HEK293T (cell line): ENCODE measurements around the gene EFNB3.

ENCODE experiments used
- CTCF ChIA-PET: fragments of 350-600 bp; formaldehyde crosslinking; extraction: SDS; loops from one replicate; lab custom pipeline; 2021; ENCODE audit warnings: antibody characterized with exemption, inconsistent platforms; lab: Yijun Ruan, JAX
- POLR2A ChIA-PET: fragments of 350-600 bp; formaldehyde crosslinking; extraction: SDS; loops from one replicate; lab custom pipeline; 2020; ENCODE audit warnings: antibody characterized with exemption, inconsistent platforms; lab: Yijun Ruan, JAX
- DNase-seq: peaks from one replicate; pipeline ENCODE4 v3.0.0; 2012; ENCODE audit warnings: mixed read lengths; ENCODE audit errors: extremely low spot score
- ARNT ChIP-seq: fragments of 450-650 bp; IDR thresholded peaks from 2 replicates; pipeline ENCODE4 v1.6.1; 2017; ENCODE audit warnings: mild to moderate bottlenecking
- BHLHE40 ChIP-seq: fragments of 450-650 bp; IDR thresholded peaks from 2 replicates; pipeline ENCODE4 v1.6.1; 2016; ENCODE audit warnings: mild to moderate bottlenecking, moderate library complexity, borderline replicate concordance
- CTBP1 ChIP-seq: fragments of 450-650 bp; IDR thresholded peaks from 2 replicates; pipeline ENCODE4 v1.6.1; 2016; ENCODE audit warnings: borderline replicate concordance
- ELF4 ChIP-seq: fragments of 450-650 bp; IDR thresholded peaks from 2 replicates; pipeline ENCODE4 v1.6.1; 2017; ENCODE audit warnings: antibody characterized with exemption
- FOXA1 ChIP-seq: fragments of 450-650 bp; IDR thresholded peaks from 2 replicates; pipeline ENCODE4 v1.6.1; 2016; ENCODE audit warnings: mild to moderate bottlenecking
- FOXK2 ChIP-seq: fragments of 450-650 bp; IDR thresholded peaks from 2 replicates; pipeline ENCODE4 v1.6.1; 2016; ENCODE audit warnings: mild to moderate bottlenecking
- FOXM1 ChIP-seq: fragments of 450-650 bp; IDR thresholded peaks from 2 replicates; pipeline ENCODE4 v1.6.1; 2017; ENCODE audit warnings: mild to moderate bottlenecking, borderline replicate concordance
- HDGF ChIP-seq: fragments of 450-650 bp; IDR thresholded peaks from 2 replicates; pipeline ENCODE4 v1.6.1; 2017; ENCODE audit warnings: antibody characterized with exemption, borderline replicate concordance
- L3MBTL2 ChIP-seq: fragments of 450-650 bp; conservative IDR thresholded peaks from 2 replicates; pipeline ENCODE4 v1.6.1; 2016; ENCODE audit warnings: mild to moderate bottlenecking
- LEF1 ChIP-seq: fragments of 450-650 bp; IDR thresholded peaks from 2 replicates; pipeline ENCODE4 v1.6.1; 2017; ENCODE audit warnings: mild to moderate bottlenecking, borderline replicate concordance
- NFRKB ChIP-seq: fragments of 450-650 bp; IDR thresholded peaks from 2 replicates; pipeline ENCODE4 v1.6.1; 2016; ENCODE audit warnings: mild to moderate bottlenecking, moderate library complexity
- SP1 ChIP-seq: fragments of 450-650 bp; IDR thresholded peaks from 2 replicates; pipeline ENCODE4 v1.6.1; 2017
- SUZ12 ChIP-seq: fragments of 450-650 bp; IDR thresholded peaks from 2 replicates; pipeline ENCODE4 v1.6.1; 2016; ENCODE audit warnings: mild to moderate bottlenecking
- TARDBP ChIP-seq: fragments of 450-650 bp; IDR thresholded peaks from 2 replicates; pipeline ENCODE4 v1.6.1; 2016
- ZNF384 ChIP-seq: fragments of 450-650 bp; IDR thresholded peaks from 2 replicates; pipeline ENCODE4 v1.6.1; 2016
- TF ChIP-seq, protein P1 (sequence below): fragments of 450-650 bp; IDR thresholded peaks from 2 replicates; pipeline ENCODE4 v1.6.1; 2016

EFNB3 gene, protein sequence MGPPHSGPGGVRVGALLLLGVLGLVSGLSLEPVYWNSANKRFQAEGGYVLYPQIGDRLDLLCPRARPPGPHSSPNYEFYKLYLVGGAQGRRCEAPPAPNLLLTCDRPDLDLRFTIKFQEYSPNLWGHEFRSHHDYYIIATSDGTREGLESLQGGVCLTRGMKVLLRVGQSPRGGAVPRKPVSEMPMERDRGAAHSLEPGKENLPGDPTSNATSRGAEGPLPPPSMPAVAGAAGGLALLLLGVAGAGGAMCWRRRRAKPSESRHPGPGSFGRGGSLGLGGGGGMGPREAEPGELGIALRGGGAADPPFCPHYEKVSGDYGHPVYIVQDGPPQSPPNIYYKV

DNA sequence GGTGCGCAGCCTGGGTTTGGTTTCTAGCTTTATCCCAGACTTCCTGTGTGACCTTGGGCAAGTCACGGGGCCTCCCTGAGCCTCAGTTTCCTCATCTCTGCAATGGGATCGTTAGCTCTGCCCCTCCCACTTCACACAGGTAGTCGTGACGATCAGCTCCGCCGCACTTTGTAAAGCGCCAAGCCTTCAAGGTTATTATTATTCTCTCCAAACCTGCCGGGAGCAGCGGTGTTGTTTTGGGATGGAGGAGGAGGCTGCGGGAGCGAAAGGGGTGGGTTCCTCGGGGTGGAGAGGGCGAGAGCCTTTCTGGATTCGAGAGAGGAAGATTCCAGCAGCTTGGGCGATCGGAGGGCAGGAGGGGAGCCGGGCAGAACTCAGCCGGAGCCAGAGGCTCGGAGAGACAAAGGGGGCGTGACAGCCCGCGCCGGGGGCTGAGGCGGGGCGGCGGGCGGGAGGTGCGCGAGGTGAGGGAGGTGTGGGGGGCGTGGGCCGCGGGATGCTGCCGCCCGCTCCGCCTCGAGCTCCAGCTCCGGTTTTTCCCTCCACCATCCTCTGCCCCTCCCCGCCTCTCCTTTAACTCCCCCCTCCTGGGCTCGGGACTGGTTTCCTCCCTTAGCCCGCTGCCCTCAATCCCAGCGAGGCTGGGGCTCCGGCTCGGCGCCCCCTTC is at the start of gene EFNB3:
TSS of gene EFNB3 (plus strand) at position 602 of the 668 bp plus-strand sequence. CDS start 397 bp downstream, outside the sequence.
- CTCF ChIA-PET, result interaction anchor here (1.0 to 4.1 kb wide), 4 partner anchors 13 to 72 kb away, joined by 3 to 15 read pairs (median 3); partner anchors contain the start of genes DNAH2, TP53 and WRAP53
- peak; percentile 75 for DNase-seq
- TF ChIP-seq FOXA1 (no peak), ZNF384 (no peak)
- TF ChIP-seq, protein P1, sequence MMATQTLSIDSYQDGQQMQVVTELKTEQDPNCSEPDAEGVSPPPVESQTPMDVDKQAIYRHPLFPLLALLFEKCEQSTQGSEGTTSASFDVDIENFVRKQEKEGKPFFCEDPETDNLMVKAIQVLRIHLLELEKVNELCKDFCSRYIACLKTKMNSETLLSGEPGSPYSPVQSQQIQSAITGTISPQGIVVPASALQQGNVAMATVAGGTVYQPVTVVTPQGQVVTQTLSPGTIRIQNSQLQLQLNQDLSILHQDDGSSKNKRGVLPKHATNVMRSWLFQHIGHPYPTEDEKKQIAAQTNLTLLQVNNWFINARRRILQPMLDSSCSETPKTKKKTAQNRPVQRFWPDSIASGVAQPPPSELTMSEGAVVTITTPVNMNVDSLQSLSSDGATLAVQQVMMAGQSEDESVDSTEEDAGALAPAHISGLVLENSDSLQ, result no peak
- POLR2A ChIA-PET, result interaction anchor here (0.6 to 9.0 kb wide), 5 partner anchors 8 to 77 kb away, joined by 3 to 100 read pairs (median 3); partner anchors contain the start of genes SAT2, TP53 and WRAP53

DNA sequence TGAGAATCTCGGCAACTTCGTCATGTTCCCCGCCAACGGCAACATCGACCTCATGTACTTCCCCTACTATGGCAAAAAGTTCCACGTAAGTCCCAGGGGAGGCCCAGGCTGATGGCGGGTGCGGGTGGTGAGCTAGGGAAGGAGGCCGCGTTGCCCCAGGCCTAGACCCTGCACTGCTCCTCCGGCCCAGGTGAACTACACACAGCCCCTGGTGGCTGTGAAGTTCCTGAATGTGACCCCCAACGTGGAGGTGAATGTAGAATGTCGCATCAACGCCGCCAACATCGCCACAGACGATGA is 49.5 kb upstream of the EFNB3 start:
- DNase-seq, result no peak
- CTCF ChIA-PET, result interaction anchor here (1.2 kb wide), 1 partner anchor 23 kb away, joined by 4 read pairs; no protein-coding TSS in a partner anchor
- TF ChIP-seq TARDBP (no peak), L3MBTL2 (no peak), SP1 (no peak), FOXM1 (no peak), ZNF384 (no peak), ARNT (no peak), FOXA1 (no peak), FOXK2 (no peak), NFRKB (no peak), CTBP1 (no peak), SUZ12 (no peak), HDGF (no peak)
- TF ChIP-seq, protein P1, result no peak
- POLR2A ChIA-PET, result interaction anchor here (1.4 to 10.6 kb wide), 2 partner anchors 31 to 71 kb away, joined by 5 to 143 read pairs; partner anchors contain the start of genes MPDU1, TP53 and WRAP53

DNA sequence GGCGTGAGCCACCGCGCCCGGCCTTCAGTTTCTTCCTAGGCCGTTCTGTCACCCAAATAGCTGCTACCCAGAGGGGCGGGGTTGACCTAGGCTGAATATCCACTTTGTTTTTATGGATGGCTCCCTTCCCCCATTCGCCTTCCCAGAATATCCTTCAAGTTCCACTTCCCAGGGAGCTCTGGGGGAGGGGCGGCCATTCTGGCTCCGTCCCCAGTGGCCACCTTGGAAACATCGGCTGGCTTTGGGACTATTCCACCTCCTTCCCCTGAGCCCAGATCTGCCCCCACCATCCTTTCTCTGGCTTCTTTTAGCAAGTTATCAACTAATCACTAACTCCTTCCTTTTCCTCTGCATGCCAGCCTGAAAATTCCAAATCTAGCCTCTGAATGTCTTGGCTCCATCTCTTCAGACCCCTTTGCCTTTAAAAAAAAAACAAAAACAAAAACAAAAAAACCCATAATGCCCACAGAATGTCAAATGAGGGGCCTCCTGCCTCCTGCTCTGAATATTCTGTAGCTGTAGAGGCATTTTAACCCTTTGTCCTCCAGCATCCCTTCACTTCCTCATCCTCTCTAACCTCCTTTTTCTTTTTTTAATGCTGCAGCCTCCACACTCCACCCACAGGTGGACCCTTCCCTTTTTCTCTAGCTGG is 47.9 kb upstream of the EFNB3 start:
- ChIA-PET POLR2A (interaction anchor here (1.1 to 10.6 kb wide), 4 partner anchors 22 to 43 kb away, joined by 3 to 143 read pairs (median 6); partner anchors contain the start of genes SAT2, TP53 and WRAP53), CTCF (interaction anchor here (0.6 to 0.7 kb wide), 2 partner anchors 200 to 531 kb away, joined by 4 read pairs; partner anchors contain the start of gene NAA38)
- peak; percentile 55 for DNase-seq
- no peak for TF ChIP-seq FOXM1
- no peak for TF ChIP-seq ARNT
- TF ChIP-seq HDGF, result no peak
- TF ChIP-seq FOXK2, result no peak

DNA sequence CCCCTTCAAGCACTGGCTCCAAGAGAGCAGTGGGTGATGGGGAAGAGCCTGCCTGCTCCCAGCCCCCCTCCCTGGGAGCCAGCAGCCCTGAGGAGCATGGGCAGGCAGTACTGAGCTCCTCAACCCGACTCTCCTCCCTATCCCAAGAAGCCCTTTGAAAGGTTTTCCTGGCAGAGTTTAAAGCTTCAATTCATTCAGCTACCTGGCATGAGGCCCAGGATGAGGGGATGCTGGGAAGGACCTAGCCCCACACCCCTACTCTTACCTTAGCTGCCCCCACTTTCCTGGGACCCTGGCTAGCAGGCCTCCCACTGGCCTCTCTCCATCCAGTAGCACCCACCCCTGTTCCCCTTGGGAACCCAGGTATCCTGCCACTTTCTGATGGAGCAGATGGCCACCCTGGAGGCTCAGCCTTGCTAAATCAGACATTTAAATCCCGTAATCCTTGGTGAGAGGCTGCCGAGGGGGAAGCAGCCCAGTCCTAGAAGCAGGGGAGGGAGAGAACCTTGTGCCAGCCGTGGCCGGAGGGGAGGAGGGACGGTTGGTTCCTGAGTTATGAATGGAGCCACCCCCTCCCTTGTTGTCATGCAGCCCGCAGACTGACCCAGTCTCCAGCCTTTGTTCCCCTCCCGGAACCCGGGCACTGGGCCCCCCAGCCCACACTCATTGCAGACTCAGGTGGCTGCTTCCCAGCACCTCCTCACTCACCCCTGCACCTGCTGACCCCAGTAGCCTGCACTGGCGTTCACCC is 37.2 kb upstream of the EFNB3 start:
- CTCF ChIA-PET, result interaction anchor here (0.6 kb wide), 1 partner anchor 20 kb away, joined by 4 read pairs; no protein-coding TSS in a partner anchor
- TF ChIP-seq SUZ12 (no peak), FOXA1 (no peak), BHLHE40 (no peak), ELF4 (no peak), FOXM1 (no peak), HDGF (no peak), L3MBTL2 (no peak), FOXK2 (no peak), SP1 (no peak), NFRKB (no peak), LEF1 (no peak), ZNF384 (no peak), ARNT (no peak)
- TF ChIP-seq, protein P1, result no peak
- POLR2A ChIA-PET, result interaction anchor here (0.9 to 1.9 kb wide), 3 partner anchors 8 to 83 kb away, joined by 3 to 16 read pairs (median 3); partner anchors contain the start of gene TP53
- DNase-seq, result peak; percentile 8

DNA sequence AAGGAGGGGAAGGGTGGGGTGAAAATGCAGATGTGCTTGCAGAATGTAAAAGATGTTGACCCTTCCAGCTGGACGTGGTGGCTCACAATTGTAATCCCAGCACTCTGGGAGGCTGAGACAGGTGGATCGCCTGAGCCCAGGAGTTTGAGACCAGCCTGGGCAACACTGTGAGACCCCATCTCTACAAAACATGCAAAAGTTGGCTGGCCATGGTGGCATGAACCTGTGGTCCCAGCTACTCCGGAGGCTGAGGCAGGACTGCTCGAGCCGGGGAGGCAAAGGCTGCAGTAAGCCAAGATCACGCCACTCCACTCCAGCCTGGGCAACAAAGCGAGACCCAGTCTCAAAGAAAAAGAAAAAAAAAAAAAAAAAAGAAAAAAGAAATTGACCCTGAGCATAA is 36.5 kb upstream of the EFNB3 start:
- no peak for DNase-seq
- ChIA-PET CTCF (no interaction called here), POLR2A (interaction anchor here (5.2 kb wide), 1 partner anchor 18 kb away, joined by 23 read pairs; the partner anchor contains the start of genes TP53 and WRAP53)
- TF ChIP-seq SP1 (no peak), L3MBTL2 (no peak), ZNF384 (no peak)
- TF ChIP-seq, protein P1, result no peak
